Femur (tissue), 1 donor: ENCODE data around the gene CBX2.

Experiments used
- DNase-seq: peaks from one replicate; pipeline ENCODE4 v3.0.0-alpha.2; 2017

CBX2 gene

DNA sequence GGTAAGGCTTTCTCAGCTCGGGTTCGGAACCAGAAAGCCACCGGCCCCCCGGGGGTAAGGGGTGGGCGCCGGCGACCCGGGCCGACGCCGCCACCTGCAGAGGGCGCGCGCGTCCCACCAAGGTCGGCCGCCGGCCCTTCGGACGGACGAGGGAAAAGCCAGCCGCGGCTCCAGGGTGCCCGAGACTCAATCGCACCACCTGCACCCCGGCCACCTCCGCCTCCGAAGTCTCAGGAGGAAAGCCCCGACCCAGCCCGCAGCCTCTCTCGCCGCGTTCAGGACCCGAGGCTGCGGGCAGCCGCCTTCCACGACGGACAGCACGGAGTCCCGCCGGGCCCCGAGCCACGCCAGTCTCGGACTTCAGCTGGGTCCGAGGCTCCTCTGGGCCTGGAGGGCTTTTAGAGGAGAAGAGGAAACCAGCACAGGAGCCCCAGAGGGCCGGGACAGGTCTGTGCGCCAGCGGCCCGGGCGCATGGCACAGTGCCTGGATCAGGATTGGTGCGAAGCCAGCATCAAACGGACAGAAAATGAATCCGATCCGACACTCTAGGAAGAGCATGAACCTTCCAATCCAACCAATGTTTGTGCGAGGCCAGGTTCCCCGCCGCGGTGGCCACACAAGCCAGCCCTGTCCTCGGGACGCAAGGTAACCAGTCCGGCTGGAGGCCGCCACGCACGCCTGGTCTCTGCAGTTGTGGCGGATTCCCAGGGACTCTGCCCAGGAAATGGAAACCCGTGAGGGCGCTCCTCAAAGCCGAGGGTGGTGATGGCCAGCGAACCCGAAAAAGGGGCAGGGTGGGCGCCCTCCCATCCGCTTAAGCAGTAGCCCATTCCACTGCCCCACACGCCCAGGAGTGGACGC lies 12.2 kb downstream of the CBX2 start:
- DNase-seq: no peak

DNA sequence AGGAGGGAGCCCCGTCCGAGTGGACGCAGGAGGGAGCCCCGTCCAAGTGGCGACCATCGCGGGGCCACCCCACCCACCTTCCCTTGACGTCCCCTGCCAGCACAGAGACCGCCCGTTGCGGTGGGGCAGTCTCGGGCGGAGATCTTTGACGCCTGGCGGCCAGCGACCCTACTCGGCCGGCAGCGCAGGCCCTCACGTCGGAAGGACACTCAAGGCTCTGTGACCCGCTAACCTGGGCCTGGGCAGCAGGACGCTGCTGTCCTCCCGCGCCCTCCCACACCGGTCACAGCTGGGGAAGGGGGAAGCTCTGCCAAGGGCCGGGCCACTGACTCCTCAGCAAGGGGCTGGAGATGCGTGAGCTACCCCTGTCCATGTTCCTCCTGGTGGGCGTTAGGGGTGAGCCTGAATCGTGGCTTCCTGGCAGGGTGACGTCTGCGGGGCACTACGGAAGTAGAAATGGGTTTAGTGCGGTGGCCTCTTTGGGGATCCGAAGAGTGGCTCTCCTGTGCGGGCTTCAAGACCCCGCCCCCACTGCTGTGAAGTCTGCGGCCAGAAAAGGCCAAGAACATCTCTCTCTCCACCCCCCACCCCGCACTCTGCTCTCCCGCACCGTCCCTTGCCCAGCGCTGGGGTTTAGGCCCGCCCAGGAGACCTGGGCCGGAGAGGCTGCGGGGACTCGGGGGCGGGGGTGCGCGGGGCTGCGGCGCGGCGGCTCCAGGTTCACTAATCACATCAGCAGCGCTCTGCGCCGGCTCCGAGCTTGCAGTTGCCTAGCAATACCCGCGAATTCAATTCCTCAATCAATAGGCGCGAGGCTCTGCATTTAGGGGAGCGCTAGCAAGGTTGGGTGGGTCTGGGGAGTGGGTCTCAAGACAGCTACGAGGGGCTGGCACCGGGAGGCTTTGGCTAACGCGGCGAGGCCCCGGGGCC lies 13.1 kb downstream of the CBX2 start:
- no peak for DNase-seq

DNA sequence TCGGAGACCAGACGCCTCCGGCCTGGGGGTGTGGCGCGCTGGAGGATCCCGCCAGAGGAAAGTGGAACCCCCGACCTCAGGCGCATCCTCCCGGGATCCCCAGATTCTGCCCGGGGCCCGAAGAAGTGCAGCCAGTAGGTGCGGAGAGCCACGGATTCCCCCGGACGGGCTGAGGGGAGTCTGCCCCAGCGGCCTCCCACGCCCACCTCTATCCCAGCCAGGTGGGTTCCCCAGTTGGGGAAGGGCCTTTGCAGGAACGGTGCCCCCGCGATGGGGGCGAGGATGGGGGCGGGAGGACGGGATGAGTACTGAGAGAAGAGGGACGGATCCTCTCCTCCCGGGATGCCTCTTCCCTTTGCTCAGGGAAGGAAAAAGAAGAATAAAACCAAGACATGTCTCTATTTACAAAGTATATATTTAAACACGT lies 13.8 kb downstream of the CBX2 start:
- DNase-seq: no peak

GRCh38 chr17:79792341-79792871 lies 14.5 kb downstream of the CBX2 start:
- DNase-seq: no peak

- DNase-seq: peak; percentile 78
Measured at GRCh38 chr17:79792984-79793923, 15.3 kb downstream of the CBX2 start.

DNA sequence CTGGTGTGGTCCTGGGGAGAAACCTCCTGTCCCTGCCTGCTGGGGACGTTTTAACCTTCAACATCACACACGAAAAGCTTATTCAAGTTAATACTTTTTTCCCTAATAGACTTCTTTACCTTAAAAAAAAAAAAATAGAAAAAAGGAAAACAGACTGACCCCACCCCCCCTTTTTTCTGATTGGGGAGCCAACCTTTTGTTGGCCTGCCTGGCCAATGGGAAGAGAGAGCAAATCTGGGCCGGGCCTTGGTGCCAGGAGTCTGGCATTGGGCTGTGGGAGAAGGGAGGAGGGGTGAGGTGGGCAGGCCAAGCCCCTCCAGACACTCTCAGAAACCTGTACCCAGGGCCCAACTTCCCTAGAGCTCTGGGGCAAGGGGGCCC lies 16.0 kb downstream of the CBX2 start:
- DNase-seq: no peak

GRCh38 chr17:79794659-79795511 lies 16.9 kb downstream of the CBX2 start:
- no peak for DNase-seq

GRCh38 chr17:79795795-79796443 lies 18.0 kb downstream of the CBX2 start:
- DNase-seq: no peak

- DNase-seq: no peak
Measured at GRCh38 chr17:79796444-79796762, 18.5 kb downstream of the CBX2 start.

- peak; percentile 100 for DNase-seq
Measured at GRCh38 chr17:79796763-79797491, 19.0 kb downstream of the CBX2 start, which contains the start of gene CBX8. Gene CBX8, minus strand, starts transcription at chr17:79797077. Its CDS starts 79 bp downstream, at chr17:79796998.

GRCh38 chr17:79797492-79798298 lies 19.7 kb downstream of the CBX2 start:
- DNase-seq: peak; percentile 71

GRCh38 chr17:79798299-79799173 lies 20.6 kb downstream of the CBX2 start:
- DNase-seq: peak; percentile 83

DNA sequence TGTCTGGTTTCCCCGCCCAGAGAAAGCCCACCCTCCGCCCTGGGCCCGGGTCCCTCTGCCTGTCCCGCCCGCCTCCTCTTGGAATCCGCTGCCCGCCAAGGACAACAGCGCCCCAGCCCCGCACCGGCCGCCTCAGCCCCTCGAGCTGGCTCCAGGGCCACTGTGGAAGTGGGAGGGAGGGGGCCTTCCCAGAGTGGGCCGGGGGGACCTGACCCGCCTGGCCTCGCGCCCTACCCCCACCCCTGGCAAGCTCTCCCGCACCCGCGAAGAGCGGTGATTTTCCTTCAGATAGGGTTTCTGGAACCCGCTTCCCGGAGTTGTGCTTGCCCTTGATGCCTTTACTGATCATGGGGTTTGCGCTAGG lies 21.2 kb downstream of the CBX2 start:
- DNase-seq: no peak

GRCh38 chr17:79799538-79800324 lies 21.8 kb downstream of the CBX2 start:
- DNase-seq: no peak

DNA sequence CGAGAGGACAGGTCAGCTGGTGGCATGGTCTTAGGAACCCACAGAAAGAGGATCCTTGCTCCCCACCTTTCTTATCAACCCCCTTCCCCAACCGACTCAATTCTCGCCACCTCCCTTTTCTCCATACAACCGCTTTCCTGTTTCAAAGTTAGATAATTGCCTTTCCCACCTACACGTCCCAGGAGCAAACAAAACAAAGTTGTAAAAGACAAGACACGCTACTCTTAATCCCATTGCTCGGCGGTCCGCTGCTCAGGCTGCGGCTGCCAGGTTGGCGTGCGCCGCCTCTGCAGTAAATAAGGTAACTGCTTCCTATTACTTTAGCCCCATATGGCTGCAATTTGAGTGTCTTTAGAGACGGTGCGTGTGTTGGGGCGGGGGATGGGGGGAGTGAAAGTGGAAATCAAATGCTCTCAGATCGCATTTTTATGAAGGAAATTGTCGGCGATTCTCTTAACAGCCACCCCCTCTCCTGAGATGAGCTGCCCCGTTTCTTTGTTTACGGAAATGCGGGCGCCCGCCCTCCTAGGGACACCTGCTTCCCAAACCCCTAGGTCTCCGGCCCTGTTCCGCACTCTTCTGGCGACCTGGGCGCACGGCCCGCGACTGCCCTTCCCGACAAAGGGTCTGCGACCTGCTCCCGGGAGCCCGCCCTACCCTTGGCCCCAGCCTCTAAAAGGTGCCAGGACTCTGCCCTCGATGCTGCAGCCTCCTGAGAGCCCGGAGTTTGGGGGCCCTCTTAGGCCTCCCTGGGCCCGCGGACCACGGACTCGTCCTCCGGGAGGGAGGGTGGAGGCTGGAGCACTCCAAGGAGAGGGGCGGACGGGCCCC lies 22.6 kb downstream of the CBX2 start:
- DNase-seq: peak; percentile 75
